NCI-H748 (cell line): ENCODE measurements around the gene GARS1.
A peak's percentile ranks its signal among the peaks of the same experiment; 100 is the strongest.

Source experiments
- DNase-seq: peaks from one replicate; lab custom pipeline; 2025; ENCODE audit not compliant: unreplicated experiment; lab: John Stamatoyannopoulos, UW

The GARS1 gene

GRCh38 chr7:30678805-30679204, 84.1 kb downstream of the GARS1 start:
- DNase-seq, result no peak

- DNase-seq, result no peak
Measured at GRCh38 chr7:30679664-30680063, 85.0 kb downstream of the GARS1 start.

GRCh38 chr7:30681331-30681797, 86.7 kb downstream of the GARS1 start:
- DNase-seq, result no peak

- peak; percentile 45 for DNase-seq
Measured at GRCh38 chr7:30681815-30682211, 87.1 kb downstream of the GARS1 start.

- DNase-seq, result peak; percentile 60
Measured at GRCh38 chr7:30682212-30683083, 87.8 kb downstream of the GARS1 start, which contains the start of gene CRHR2. Gene CRHR2 (minus strand): TSS chr7:30682456. CDS start chr7:30682280, 176 bp downstream.

- no peak for DNase-seq
Measured at GRCh38 chr7:30683306-30683705, 88.6 kb downstream of the GARS1 start.
